Muscle layer of duodenum (tissue), 2 donors: ENCODE measurements around the gene PRSS23.

Experiments used
- H3K27ac ChIP-seq: one replicate; pipeline ENCODE4 v1.7.0; 2013; ENCODE audit warnings: mild to moderate bottlenecking, low read length
- H3K27me3 ChIP-seq: one replicate; pipeline ENCODE4 v1.7.0; 2013; ENCODE audit warnings: low read depth, mild to moderate bottlenecking, control low read depth, low read length
- H3K36me3 ChIP-seq, 2 donors: one replicate each; pipeline ENCODE4 v1.7.0; 2013; ENCODE audit warnings: low read length in 2 of 2, control low read depth in 1 of 2, mild to moderate bottlenecking in 1 of 2; ENCODE audit not compliant: insufficient read depth in 2 of 2, control insufficient read depth in 1 of 2
- H3K4me1 ChIP-seq, 2 donors: one replicate each; pipeline ENCODE4 v1.7.0; 2013; ENCODE audit warnings: low read length in 2 of 2, mild to moderate bottlenecking in 2 of 2, control low read depth in 1 of 2, moderate library complexity in 1 of 2; ENCODE audit not compliant: insufficient read depth in 2 of 2, control insufficient read depth in 1 of 2
- H3K4me3 ChIP-seq, 2 donors: one replicate each; pipeline ENCODE4 v1.7.0; 2013; ENCODE audit warnings: low read length in 2 of 2, low read depth in 1 of 2, mild to moderate bottlenecking in 1 of 2
- H3K9me3 ChIP-seq, 2 donors: one replicate each; pipeline ENCODE4 v1.7.0; 2013; ENCODE audit warnings: low read length in 2 of 2, control low read depth in 1 of 2, mild to moderate bottlenecking in 1 of 2; ENCODE audit not compliant: control insufficient read depth in 1 of 2
- donor health status: healthy.

Gene PRSS23

GRCh38 chr11:86773513-86774252 is 26.7 kb upstream of the PRSS23 start:
- no peaks in the 10 kb centered on the region for H3K36me3 ChIP-seq
- no peak overlapping the region for H3K27ac ChIP-seq
- H3K27me3 ChIP-seq: no peaks in the 10 kb centered on the region
- H3K4me1 ChIP-seq: no peaks in the 10 kb centered on the region
- H3K9me3 ChIP-seq: no peaks in the 10 kb centered on the region
- H3K4me3 ChIP-seq: no peak overlapping the region

- Histone ChIP-seq H3K27me3 (no peaks in the 10 kb centered on the region), H3K4me1 (no peaks in the 10 kb centered on the region), H3K4me3 (no peak overlapping the region), H3K36me3 (no peaks in the 10 kb centered on the region), H3K27ac (no peak overlapping the region), H3K9me3 (no peaks in the 10 kb centered on the region)
These were observed 25.9 kb upstream of the PRSS23 start for GRCh38 chr11:86774417-86774816.

DNA sequence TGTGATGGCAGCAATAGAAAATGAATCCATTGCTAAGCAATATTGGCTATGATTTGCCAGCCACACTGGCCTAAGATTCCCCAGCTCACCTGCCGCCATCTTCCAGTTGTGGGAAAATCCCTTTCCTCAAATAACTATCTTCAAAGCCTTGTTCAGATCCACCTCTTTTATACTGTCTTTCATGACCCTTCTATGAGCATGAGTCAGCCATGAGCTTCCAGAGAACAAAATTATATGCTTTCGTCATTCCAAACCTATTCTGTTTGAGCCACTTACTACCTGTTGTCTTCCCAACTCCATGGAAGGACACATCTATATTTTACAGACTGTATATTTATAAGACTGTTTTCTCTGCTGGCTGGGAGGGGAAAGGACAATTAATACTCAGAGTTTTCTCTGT is 25.0 kb upstream of the PRSS23 start:
- H3K4me3 ChIP-seq: no peak overlapping the region
- H3K27me3 ChIP-seq: no peaks in the 10 kb centered on the region
- H3K4me1 ChIP-seq: no peaks in the 10 kb centered on the region
- H3K27ac ChIP-seq: no peak overlapping the region
- H3K36me3 ChIP-seq: no peaks in the 10 kb centered on the region
- H3K9me3 ChIP-seq: no peaks in the 10 kb centered on the region

- Histone ChIP-seq H3K27ac (no peak overlapping the region), H3K36me3 (no peaks in the 10 kb centered on the region), H3K4me1 (no peaks in the 10 kb centered on the region), H3K9me3 (no peaks in the 10 kb centered on the region), H3K4me3 (no peak overlapping the region), H3K27me3 (no peaks in the 10 kb centered on the region)
These were observed 18.8 kb upstream of the PRSS23 start for GRCh38 chr11:86781546-86781945.

GRCh38 chr11:86782742-86783141 is 17.6 kb upstream of the PRSS23 start:
- Histone ChIP-seq H3K9me3 (no peaks in the 10 kb centered on the region), H3K27me3 (no peaks in the 10 kb centered on the region), H3K27ac (no peak overlapping the region), H3K4me3 (no peak overlapping the region), H3K4me1 (no peaks in the 10 kb centered on the region), H3K36me3 (no peaks in the 10 kb centered on the region)

DNA sequence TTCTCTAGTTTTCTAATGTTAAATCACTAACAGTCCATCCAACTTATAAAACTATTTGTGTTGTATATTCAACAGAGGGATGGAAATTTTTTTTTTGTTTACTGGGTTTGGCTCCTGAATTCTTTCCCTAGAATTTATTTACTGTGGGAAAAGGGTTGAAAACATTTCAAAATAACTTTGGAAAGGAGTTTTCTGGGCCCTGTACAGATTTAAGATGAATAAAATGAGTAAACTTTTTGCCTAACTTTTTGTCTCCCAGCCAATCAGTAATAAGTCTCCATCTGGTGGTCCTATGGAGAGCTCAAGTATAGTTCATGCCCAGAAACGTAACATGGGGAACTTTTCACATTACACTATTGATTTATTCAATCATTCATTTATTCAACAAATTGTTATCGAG is 16.7 kb upstream of the PRSS23 start:
- Histone ChIP-seq H3K36me3 (no peaks in the 10 kb centered on the region), H3K9me3 (no peaks in the 10 kb centered on the region), H3K27me3 (no peaks in the 10 kb centered on the region), H3K27ac (no peak overlapping the region), H3K4me3 (no peak overlapping the region), H3K4me1 (no peaks in the 10 kb centered on the region)

- Histone ChIP-seq H3K9me3 (no peaks in the 10 kb centered on the region), H3K27ac (no peak overlapping the region), H3K4me3 (no peak overlapping the region), H3K4me1 (no peaks in the 10 kb centered on the region), H3K36me3 (no peaks in the 10 kb centered on the region), H3K27me3 (no peaks in the 10 kb centered on the region)
These were observed 16.1 kb upstream of the PRSS23 start for GRCh38 chr11:86784241-86784681.

GRCh38 chr11:86785576-86785975 is 14.8 kb upstream of the PRSS23 start:
- no peak overlapping the region for H3K27ac ChIP-seq
- H3K27me3 ChIP-seq: no peaks in the 10 kb centered on the region
- H3K36me3 ChIP-seq: no peaks in the 10 kb centered on the region

GRCh38 chr11:86787018-86787536 is 13.3 kb upstream of the PRSS23 start:
- Histone ChIP-seq H3K27me3 (no peaks in the 10 kb centered on the region), H3K27ac (no peak overlapping the region), H3K9me3 (no peaks in the 10 kb centered on the region), H3K4me1 (no peaks in the 10 kb centered on the region), H3K36me3 (no peaks in the 10 kb centered on the region), H3K4me3 (no peak overlapping the region)

More at GRCh38 chr11:86785576-86785975, 14.8 kb upstream of the PRSS23 start:
- H3K9me3 ChIP-seq: no peaks in the 10 kb centered on the region
- no peak overlapping the region for H3K4me3 ChIP-seq
- no peaks in the 10 kb centered on the region for H3K4me1 ChIP-seq

- Histone ChIP-seq H3K27ac (no peak overlapping the region), H3K36me3 (no peaks in the 10 kb centered on the region), H3K4me3 (no peak overlapping the region), H3K9me3 (no peaks in the 10 kb centered on the region), H3K4me1 (no peaks in the 10 kb centered on the region), H3K27me3 (no peaks in the 10 kb centered on the region)
These were observed 12.7 kb upstream of the PRSS23 start for GRCh38 chr11:86787656-86788055.

DNA sequence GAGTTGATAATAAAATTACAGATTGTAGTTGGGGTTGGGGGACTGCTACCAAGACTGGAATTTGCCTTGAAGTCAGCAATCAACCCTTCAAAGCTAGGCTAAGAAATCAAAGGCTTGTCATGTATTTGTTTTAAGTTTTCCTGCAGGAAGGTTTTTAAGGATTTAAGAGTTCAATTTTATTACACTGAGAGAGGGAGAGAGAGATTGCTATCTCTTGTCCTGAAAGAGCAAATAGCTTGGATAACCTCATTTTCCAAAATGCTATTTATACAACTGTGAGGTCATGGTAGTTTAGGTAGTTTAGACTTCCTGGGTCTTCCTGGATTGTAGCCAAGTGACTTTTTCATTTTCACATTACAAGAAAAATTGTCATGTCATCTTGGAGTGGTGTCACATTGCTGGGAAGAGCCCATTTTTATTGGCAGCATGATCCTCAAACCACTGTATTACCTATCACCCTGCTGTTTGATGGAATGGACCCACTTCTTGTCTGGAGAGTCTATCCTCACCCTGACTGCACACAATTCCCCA is 10.1 kb upstream of the PRSS23 start:
- H3K36me3 ChIP-seq: no peaks in the 10 kb centered on the region
- no peaks in the 10 kb centered on the region for H3K27me3 ChIP-seq
- H3K27ac ChIP-seq: no peak overlapping the region
- no peaks in the 10 kb centered on the region for H3K4me1 ChIP-seq
- H3K9me3 ChIP-seq: no peaks in the 10 kb centered on the region
- H3K4me3 ChIP-seq: no peak overlapping the region
